GM12872 (cell line): ENCODE results near the gene ZBTB33.

Source experiments
- CTCF ChIP-seq: IDR thresholded peaks from 3 replicates; pipeline ENCODE4 v1.5.1; 2011; ENCODE audit warnings: low read depth, mild to moderate bottlenecking, low read length, moderate library complexity; ENCODE audit not compliant: insufficient read depth

The ZBTB33 gene

GRCh38 chrX:120224388-120224787 lies 26.2 kb upstream of the ZBTB33 start:
- no peak for TF ChIP-seq CTCF

GRCh38 chrX:120228187-120228908 lies 22.3 kb upstream of the ZBTB33 start:
- no peak for TF ChIP-seq CTCF

- TF ChIP-seq CTCF = no peak
Observed at GRCh38 chrX:120235284-120235683, 15.3 kb upstream of the ZBTB33 start.

- TF ChIP-seq CTCF = no peak
Observed at GRCh38 chrX:120236687-120237479, 13.7 kb upstream of the ZBTB33 start.

GRCh38 chrX:120238933-120239332 lies 11.7 kb upstream of the ZBTB33 start:
- no peak for TF ChIP-seq CTCF

GRCh38 chrX:120242813-120243212 lies 7.8 kb upstream of the ZBTB33 start:
- TF ChIP-seq CTCF = no peak

GRCh38 chrX:120244395-120244734 lies 6.2 kb upstream of the ZBTB33 start:
- TF ChIP-seq CTCF = no peak
